ENCODE results near the gene KIAA0753. TPM values are rescaled to one million over a fixed set of nuclear protein-coding genes. Genes with fewer than 3 reads are reported as not detected.
A peak's percentile ranks its signal among the peaks of the same experiment; 100 is the strongest.

Gene KIAA0753
- total RNA-seq (2014; rRNA removed; shearing (Covaris generic)) (14.2 and 20.5 TPM in 2 replicates), polyA plus RNA-seq (2016; fragmentation: Nextera tagmentation; extraction: Ambion mirVana) (5.8 and 6.9 TPM in 2 replicates)

DNA sequence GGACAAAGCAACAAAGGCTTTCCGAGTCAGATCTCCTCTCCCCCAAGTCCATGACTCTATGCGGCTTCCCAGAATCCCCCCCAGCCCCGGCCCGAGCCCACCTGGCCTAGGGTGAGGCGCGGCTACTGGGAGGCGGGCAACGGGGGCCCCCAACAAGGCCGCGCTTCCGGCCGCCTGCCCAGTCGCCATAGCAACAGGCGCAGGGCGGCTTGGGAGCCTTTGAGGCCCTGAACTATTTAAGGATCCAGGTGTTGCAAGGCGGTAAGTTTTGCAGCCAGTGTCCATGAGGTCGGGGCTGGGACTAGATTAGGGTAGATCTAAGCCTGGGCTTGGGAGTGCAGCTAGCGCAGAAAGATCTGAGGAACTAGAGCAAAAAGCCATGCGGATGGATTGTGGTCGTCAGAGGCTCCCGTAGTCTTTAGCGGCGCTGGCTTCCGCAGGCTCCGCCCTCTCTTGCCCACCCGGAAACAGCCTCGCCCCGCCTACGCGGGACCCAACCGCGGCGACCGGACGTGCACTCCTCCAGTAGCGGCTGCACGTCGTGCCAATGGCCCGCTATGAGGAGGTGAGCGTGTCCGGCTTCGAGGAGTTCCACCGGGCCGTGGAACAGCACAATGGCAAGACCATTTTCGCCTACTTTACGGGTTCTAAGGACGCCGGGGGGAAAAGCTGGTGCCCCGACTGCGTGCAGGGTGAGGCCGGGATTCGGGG lies at the start of gene KIAA0753, which contains the start of gene TXNDC17:
TSS of gene KIAA0753 (minus strand) at position 176 of the 711 bp plus-strand sequence. CDS start 5,608 bp downstream, outside the sequence.
TSS of gene TXNDC17 (plus strand) at position 525 of the 711 bp plus-strand sequence. CDS start at position 548, 23 bp downstream.
- peaks cover 90% of the 10 kb centered on the region for H3K79me2 ChIP-seq (ENCODE audit: insufficient read depth)

GRCh38 chr17:6688944-6689343 lies 48.4 kb upstream of the KIAA0753 start:
- no peak overlapping the region for H3K27ac ChIP-seq
- 66 to 67% methylated on average over 9 of the region's 9 CpGs for WGBS, 2 experiments (ENCODE audit: low coverage in 1 of 2, low lambda C conversion rate in 2 of 2, missing lambda C conversion rate in 2 of 2)
- in situ Hi-C loops (cut with MboI), result no loop called here
- no peaks in the 10 kb centered on the region for H3K9me2 ChIP-seq (ENCODE audit: insufficient read depth)
- H3K4me3 ChIP-seq, result no peak overlapping the region
- no peaks in the 10 kb centered on the region for H3K9me3 ChIP-seq (ENCODE audit: low read depth)
- H4K20me1 ChIP-seq (ENCODE audit: insufficient read depth), result no peaks in the 10 kb centered on the region
- no peak overlapping the region for H3K9ac ChIP-seq
- H2AFZ ChIP-seq, result no peak overlapping the region
- no peak overlapping the region for H3K4me2 ChIP-seq (ENCODE audit: unreplicated experiment)
- H3K4me1 ChIP-seq (ENCODE audit: insufficient read depth), result no peaks in the 10 kb centered on the region
- TF ChIP-seq EZH2phosphoT487 (IDR thresholded peaks at IDR 0.05; ENCODE audit: insufficient read depth, low read depth) (no peak), EZH2 (IDR thresholded peaks at IDR 0.05; ENCODE audit: insufficient read depth, poor library complexity, severe bottlenecking) (no peak)
- no peaks in the 10 kb centered on the region for H3K79me2 ChIP-seq (ENCODE audit: insufficient read depth)
- H3K27me3 ChIP-seq (replicated peaks; ENCODE audit: insufficient read depth), result peaks cover 30% of the 10 kb centered on the region
- H3K36me3 ChIP-seq (ENCODE audit: low read depth), result no peaks in the 10 kb centered on the region
- H3F3A ChIP-seq (ENCODE audit: insufficient read depth), result no peaks in the 10 kb centered on the region
- DNase-seq, result no peak

More for the DNA sequence above, at the start of gene KIAA0753, which contains the start of gene TXNDC17:
- in situ Hi-C loops (cut with MboI), result no loop called here
- peaks cover 34% of the 10 kb centered on the region for H3K4me1 ChIP-seq (ENCODE audit: insufficient read depth)
- no peaks in the 10 kb centered on the region for H3K9me3 ChIP-seq (ENCODE audit: low read depth)
- peak within 1 kb of the TSS; percentile 89 for H2AFZ ChIP-seq
- TF ChIP-seq EZH2 (IDR thresholded peaks at IDR 0.05; ENCODE audit: insufficient read depth, poor library complexity, severe bottlenecking) (no peak), EZH2phosphoT487 (IDR thresholded peaks at IDR 0.05; ENCODE audit: insufficient read depth, low read depth) (no peak)
- peak within 1 kb of the TSS; percentile 91 for H3K4me3 ChIP-seq
- peaks cover 19% of the 10 kb centered on the region; the same call in 1 of the 2 replicates for H3K36me3 ChIP-seq (ENCODE audit: low read depth)
- 1% methylated on average over 46 to 49 of the region's 52 CpGs for WGBS, 2 experiments (ENCODE audit: low coverage in 1 of 2, low lambda C conversion rate in 2 of 2, missing lambda C conversion rate in 2 of 2)
- peaks cover 10% of the 10 kb centered on the region; the same call in 1 of the 2 replicates for H4K20me1 ChIP-seq (ENCODE audit: insufficient read depth)
- no peaks in the 10 kb centered on the region for H3K9me2 ChIP-seq (ENCODE audit: insufficient read depth)
- H3K9ac ChIP-seq, result peak within 1 kb of the TSS; percentile 88
- H3K27me3 ChIP-seq (replicated peaks; ENCODE audit: insufficient read depth), result no peaks in the 10 kb centered on the region
- peak within 1 kb of the TSS; percentile 81 for H3K27ac ChIP-seq
- peak within 1 kb of the TSS; percentile 89 for H3K4me2 ChIP-seq (ENCODE audit: unreplicated experiment)
- H3F3A ChIP-seq (ENCODE audit: insufficient read depth), result peaks cover 41% of the 10 kb centered on the region
- peak; percentile 96 for DNase-seq

GRCh38 chr17:6686026-6686425 lies 45.5 kb upstream of the KIAA0753 start:
- Histone ChIP-seq H3K27ac (no peak overlapping the region), H4K20me1 (ENCODE audit: insufficient read depth) (no peaks in the 10 kb centered on the region), H3K9ac (no peak overlapping the region), H3K79me2 (ENCODE audit: insufficient read depth) (no peaks in the 10 kb centered on the region), H3K9me3 (ENCODE audit: low read depth) (no peaks in the 10 kb centered on the region), H3K36me3 (ENCODE audit: low read depth) (no peaks in the 10 kb centered on the region), H3K4me3 (no peak overlapping the region), H3K4me2 (ENCODE audit: unreplicated experiment) (no peak overlapping the region), H2AFZ (no peak overlapping the region), H3K9me2 (ENCODE audit: insufficient read depth) (no peaks in the 10 kb centered on the region), H3K4me1 (ENCODE audit: insufficient read depth) (no peaks in the 10 kb centered on the region), H3K27me3 (replicated peaks; ENCODE audit: insufficient read depth) (peaks cover 24% of the 10 kb centered on the region), H3F3A (ENCODE audit: insufficient read depth) (no peaks in the 10 kb centered on the region)
- TF ChIP-seq EZH2phosphoT487 (IDR thresholded peaks at IDR 0.05; ENCODE audit: insufficient read depth, low read depth) (no peak), EZH2 (IDR thresholded peaks at IDR 0.05; ENCODE audit: insufficient read depth, poor library complexity, severe bottlenecking) (no peak)
- in situ Hi-C loops (cut with MboI), result no loop called here
- 39 to 43% methylated on average over 4 of the region's 4 CpGs for WGBS, 2 experiments (ENCODE audit: low coverage in 1 of 2, low lambda C conversion rate in 2 of 2, missing lambda C conversion rate in 2 of 2)
- no peak for DNase-seq

DNA sequence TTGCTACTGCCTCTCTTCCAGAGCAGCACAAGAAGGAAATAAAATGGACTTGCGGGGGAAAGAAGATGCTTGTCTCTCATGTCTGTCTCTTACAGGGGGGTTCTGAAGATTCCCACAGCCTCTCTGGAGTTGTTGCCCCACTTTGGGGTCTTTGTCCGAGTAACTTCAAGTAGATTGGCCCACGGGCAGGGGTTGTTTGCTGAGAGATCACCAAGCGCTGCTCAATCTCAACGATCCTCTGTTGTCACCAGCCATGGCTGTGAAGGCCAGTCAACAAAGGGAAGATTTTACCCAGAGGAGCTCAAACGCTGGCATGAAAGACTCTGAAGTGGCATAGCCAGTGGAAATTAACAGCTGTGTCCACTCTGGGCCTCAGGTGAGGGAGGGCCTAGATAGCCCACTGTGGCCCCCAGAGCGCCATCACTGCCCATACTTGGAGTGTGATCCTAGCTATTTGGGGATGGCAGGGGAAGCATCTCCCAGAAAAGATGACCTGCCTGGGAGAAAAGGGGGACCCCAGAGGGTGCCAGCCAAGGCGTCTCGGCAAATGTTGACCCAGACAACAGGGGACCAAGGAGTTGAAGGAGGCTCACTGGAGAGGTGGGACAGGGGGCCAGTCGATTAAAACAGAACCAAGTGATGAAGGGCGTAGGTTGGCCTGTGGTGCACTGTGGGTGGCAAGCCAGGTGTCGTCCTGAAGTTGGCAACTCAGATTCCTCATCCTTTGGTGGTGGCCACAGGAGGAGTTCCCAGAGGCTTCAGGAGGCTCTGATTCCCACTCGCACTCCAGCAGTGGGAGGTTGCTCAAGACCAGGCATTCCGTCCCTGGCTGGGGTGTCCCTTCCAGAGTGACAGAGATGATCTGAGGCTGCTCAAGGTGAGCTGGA lies 44.6 kb upstream of the KIAA0753 start:
- DNase-seq, result no peak
- Histone ChIP-seq H3K79me2 (ENCODE audit: insufficient read depth) (no peaks in the 10 kb centered on the region), H3K4me2 (ENCODE audit: unreplicated experiment) (no peak overlapping the region), H4K20me1 (ENCODE audit: insufficient read depth) (no peaks in the 10 kb centered on the region), H3K4me3 (no peak overlapping the region), H3K36me3 (ENCODE audit: low read depth) (no peaks in the 10 kb centered on the region), H3F3A (ENCODE audit: insufficient read depth) (no peaks in the 10 kb centered on the region), H3K27me3 (replicated peaks; ENCODE audit: insufficient read depth) (peaks cover 25% of the 10 kb centered on the region), H3K9me2 (ENCODE audit: insufficient read depth) (no peaks in the 10 kb centered on the region), H3K9ac (no peak overlapping the region), H2AFZ (no peak overlapping the region), H3K4me1 (ENCODE audit: insufficient read depth) (no peaks in the 10 kb centered on the region), H3K27ac (no peak overlapping the region), H3K9me3 (ENCODE audit: low read depth) (no peaks in the 10 kb centered on the region)
- no peak for TF ChIP-seq EZH2 (IDR thresholded peaks at IDR 0.05; ENCODE audit: insufficient read depth, poor library complexity, severe bottlenecking)
- no peak for TF ChIP-seq EZH2phosphoT487 (IDR thresholded peaks at IDR 0.05; ENCODE audit: insufficient read depth, low read depth)
- WGBS, 2 experiments (ENCODE audit: low coverage in 1 of 2, low lambda C conversion rate in 2 of 2, missing lambda C conversion rate in 2 of 2), result 47 to 51% methylated on average over 13 to 14 of the region's 14 CpGs
- in situ Hi-C loops (cut with MboI), result no loop called here
